ENCODE data around the gene USP30.

Gene USP30

DNA sequence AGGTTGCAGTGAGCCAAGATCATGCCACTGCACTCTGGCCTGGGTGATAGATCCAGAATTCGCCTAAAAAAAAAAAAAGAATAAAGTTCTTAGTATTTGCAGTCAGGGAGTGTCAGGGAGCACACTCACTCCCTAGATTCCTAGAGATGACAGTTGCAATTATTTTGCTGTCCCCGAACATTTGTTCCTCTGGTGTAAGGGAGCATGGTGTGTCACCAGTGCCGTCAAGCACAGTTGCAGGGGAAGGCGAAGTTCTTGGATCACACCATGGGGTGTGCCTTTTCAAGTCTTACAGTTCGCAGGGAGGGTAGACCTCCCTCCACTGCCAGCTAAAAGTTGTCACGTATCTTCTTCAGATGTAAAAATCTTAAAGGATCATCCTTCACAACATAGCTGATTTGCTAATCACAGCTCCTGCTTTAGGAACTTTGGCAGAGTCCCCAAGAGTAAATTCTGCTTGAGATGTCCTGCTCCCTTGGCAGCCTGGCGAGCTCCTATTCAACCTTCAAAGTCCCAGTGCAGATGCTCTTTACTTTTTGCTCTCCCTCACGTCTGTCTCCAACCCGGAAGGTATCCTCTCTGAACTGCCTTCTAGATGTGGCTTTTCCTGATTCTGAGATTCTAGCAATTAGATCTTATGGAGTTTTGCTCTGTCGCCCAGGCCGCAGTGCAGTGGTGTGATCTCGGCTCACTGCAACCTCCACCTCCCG, 75.3 kb downstream of the USP30 start:
- DNase-seq (ENCODE audit: low read depth): no peak

DNA sequence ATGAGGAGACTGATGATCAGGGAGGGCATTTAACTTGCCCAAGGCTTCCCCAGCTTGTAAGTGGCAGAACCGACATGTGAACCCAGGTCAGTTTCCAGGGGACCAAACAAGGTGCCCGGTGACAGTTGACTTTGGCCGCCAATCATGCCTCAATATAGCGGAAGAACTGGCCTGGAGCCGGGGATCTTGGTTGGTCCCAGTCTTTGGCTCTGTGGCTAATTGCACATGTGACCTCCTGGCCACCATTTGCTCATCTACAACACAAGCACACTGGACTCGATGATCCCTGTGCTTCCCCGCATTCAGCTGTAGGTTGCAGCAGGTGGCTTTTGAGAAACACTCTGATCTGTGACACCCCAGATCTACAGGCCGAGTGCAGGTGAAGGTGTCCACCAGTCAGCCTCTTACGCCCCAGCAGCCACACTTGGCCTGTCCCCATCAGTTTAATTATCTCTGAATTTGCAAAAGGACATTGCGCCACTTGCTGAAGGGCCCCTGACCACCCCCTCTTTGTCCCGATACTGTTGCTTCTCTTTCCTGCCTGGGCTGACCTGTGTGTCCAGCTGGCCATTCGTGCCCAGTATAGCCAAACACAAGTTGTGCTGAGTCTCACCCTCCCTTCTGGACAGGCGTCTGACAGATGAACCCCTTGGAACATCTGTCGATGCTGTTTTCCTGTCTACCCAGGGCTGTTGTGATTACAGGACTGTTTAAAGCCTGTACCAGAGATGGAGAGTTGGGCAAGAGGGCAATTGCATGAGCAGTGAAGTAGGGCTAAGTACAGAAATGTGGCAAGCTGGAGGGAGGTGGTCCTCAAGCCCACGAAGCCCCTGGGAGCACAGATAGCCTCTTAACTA, 78.1 kb downstream of the USP30 start:
- DNase-seq (ENCODE audit: low read depth): peak; percentile 18

- peak; percentile 31 for DNase-seq (ENCODE audit: low read depth)
These were observed 79.0 kb downstream of the USP30 start for GRCh38 chr12:109131154-109132050.

DNA sequence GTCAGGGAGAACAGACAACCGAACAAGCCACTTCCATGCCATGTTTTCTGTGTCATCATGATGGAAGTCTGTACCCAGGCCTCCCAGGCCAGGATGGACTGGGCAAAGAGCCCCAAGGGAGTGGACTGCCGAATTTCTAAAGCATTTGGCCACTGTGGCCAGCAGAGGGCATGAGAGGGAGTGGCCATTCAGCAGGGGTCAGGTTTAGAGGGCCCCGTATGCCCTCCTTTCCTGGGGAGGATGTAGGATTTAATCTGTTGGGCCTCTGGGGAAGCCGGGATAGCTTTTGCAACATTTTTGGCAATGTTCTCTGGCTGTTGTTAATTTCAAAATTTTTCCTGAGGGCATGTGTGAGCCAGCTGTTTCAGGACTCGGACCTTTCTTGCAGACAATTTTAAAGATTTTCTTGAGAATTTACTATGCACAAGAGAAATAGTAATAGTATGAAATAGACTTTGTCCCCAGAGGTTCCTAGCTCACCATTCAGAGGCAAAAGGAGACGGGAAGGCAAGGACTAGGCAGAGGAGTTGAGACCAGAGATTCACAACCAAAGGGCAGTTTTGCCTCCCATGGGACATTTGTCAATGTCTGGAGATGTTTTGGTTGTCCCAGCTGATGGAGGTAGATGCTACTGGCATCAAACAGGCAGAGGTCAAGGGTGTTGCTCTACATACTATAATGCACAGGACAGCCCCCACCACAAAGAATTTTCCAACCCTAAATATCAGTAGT, 82.0 kb downstream of the USP30 start:
- DNase-seq (ENCODE audit: low read depth): peak; percentile 95

GRCh38 chr12:109137055-109137454, 84.7 kb downstream of the USP30 start:
- DNase-seq (ENCODE audit: low read depth): peak; percentile 39
